Testis (tissue), 2 donors: ENCODE data around the gene PYDC2.

Experiments used
- POLR2A ChIP-seq: fragments of 450-650 bp; IDR thresholded peaks from one replicate; pipeline ENCODE4 v1.6.1; 2017; ENCODE audit warnings: antibody characterized with exemption, mild to moderate bottlenecking, moderate library complexity
- TF ChIP-seq, protein P1 (sequence below), 3 experiments: fragments of 450-650 bp in 2 of 3; fragments of 200-600 bp in 1 of 3; sonication (generic) in 1 of 3; IDR thresholded peaks; one replicate each; pipeline ENCODE4 v1.5.1; 2016 to 2019; ENCODE audit warnings: antibody characterized with exemption in 3 of 3, mild to moderate bottlenecking in 2 of 3, moderate library complexity in 1 of 3

- no peak for TF ChIP-seq POLR2A
- TF ChIP-seq, protein P1, sequence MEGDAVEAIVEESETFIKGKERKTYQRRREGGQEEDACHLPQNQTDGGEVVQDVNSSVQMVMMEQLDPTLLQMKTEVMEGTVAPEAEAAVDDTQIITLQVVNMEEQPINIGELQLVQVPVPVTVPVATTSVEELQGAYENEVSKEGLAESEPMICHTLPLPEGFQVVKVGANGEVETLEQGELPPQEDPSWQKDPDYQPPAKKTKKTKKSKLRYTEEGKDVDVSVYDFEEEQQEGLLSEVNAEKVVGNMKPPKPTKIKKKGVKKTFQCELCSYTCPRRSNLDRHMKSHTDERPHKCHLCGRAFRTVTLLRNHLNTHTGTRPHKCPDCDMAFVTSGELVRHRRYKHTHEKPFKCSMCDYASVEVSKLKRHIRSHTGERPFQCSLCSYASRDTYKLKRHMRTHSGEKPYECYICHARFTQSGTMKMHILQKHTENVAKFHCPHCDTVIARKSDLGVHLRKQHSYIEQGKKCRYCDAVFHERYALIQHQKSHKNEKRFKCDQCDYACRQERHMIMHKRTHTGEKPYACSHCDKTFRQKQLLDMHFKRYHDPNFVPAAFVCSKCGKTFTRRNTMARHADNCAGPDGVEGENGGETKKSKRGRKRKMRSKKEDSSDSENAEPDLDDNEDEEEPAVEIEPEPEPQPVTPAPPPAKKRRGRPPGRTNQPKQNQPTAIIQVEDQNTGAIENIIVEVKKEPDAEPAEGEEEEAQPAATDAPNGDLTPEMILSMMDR (IDR thresholded peaks at IDR 0.05): no peak
These were observed 46.7 kb upstream of the PYDC2 start for GRCh38 chr3:191414286-191414685.
